GM18861 (cell line): ENCODE data around the gene SEMA3C.

Experiments used
- ATAC-seq: cut with Tn5 transposase; IDR thresholded peaks from one replicate; pipeline ENCODE4 v1.9.1; 2021; ENCODE audit not compliant: unreplicated experiment

SEMA3C gene

GRCh38 chr7:80918909-80919721, at the start of gene SEMA3C:
TSS of gene SEMA3C (minus strand) at chr7:80919051. CDS start at chr7:80916781, 2,270 bp downstream.
- no peak for ATAC-seq

GRCh38 chr7:80968606-80969005, 49.8 kb upstream of the SEMA3C start:
- ATAC-seq = no peak

- ATAC-seq = no peak
Observed at GRCh38 chr7:80967917-80968297, 49.1 kb upstream of the SEMA3C start.

- ATAC-seq = no peak
Observed at GRCh38 chr7:80967071-80967916, 48.4 kb upstream of the SEMA3C start.

GRCh38 chr7:80960244-80960795, 41.5 kb upstream of the SEMA3C start:
- ATAC-seq = no peak

- ATAC-seq = no peak
Observed at GRCh38 chr7:80957226-80957777, 38.5 kb upstream of the SEMA3C start.

GRCh38 chr7:80954191-80954590, 35.3 kb upstream of the SEMA3C start:
- no peak for ATAC-seq

- ATAC-seq = no peak
Observed at GRCh38 chr7:80950550-80950967, 31.7 kb upstream of the SEMA3C start.

- ATAC-seq = no peak
Observed at GRCh38 chr7:80949449-80949848, 30.6 kb upstream of the SEMA3C start.

- no peak for ATAC-seq
Observed at GRCh38 chr7:80946858-80947257, 28.0 kb upstream of the SEMA3C start.

GRCh38 chr7:80945976-80946375, 27.1 kb upstream of the SEMA3C start:
- no peak for ATAC-seq

GRCh38 chr7:80943342-80943741, 24.5 kb upstream of the SEMA3C start:
- no peak for ATAC-seq

- no peak for ATAC-seq
Observed at GRCh38 chr7:80942261-80943041, 23.6 kb upstream of the SEMA3C start.

- no peak for ATAC-seq
Observed at GRCh38 chr7:80941208-80941758, 22.4 kb upstream of the SEMA3C start.

GRCh38 chr7:80940539-80941207, 21.8 kb upstream of the SEMA3C start:
- no peak for ATAC-seq

GRCh38 chr7:80937336-80937735, 18.5 kb upstream of the SEMA3C start:
- no peak for ATAC-seq

GRCh38 chr7:80935991-80936780, 17.3 kb upstream of the SEMA3C start:
- no peak for ATAC-seq

GRCh38 chr7:80934321-80934720, 15.5 kb upstream of the SEMA3C start:
- ATAC-seq = no peak

- no peak for ATAC-seq
Observed at GRCh38 chr7:80932536-80932935, 13.7 kb upstream of the SEMA3C start.
